Neutrophil (primary cell): Measurements from ENCODE around the gene CFAP61.

Source experiments
- H3K27ac ChIP-seq: fragments of 200-600 bp; sonication (generic); 2 replicates; pipeline ENCODE4 v1.5.1; 2016; ENCODE audit warnings: mild to moderate bottlenecking, moderate library complexity
- H3K27me3 ChIP-seq: fragments of 200-600 bp; sonication (generic); 2 replicates; pipeline ENCODE4 v1.6.0; 2016; ENCODE audit warnings: mild to moderate bottlenecking
- H3K36me3 ChIP-seq: fragments of 200-600 bp; sonication (generic); 2 replicates; pipeline ENCODE4 v1.5.1; 2017
- H3K4me1 ChIP-seq, 2 experiments: fragments of 200-600 bp in 1 of 2; sonication (generic) in 1 of 2; 1 replicate in 1 of 2; 2 replicates in 1 of 2; pipeline versions ENCODE4 v1.5.1 to v1.6.1; 2013 to 2016; ENCODE audit warnings: low read depth in 1 of 2, low read length in 1 of 2, mild to moderate bottlenecking in 1 of 2, moderate library complexity in 1 of 2; ENCODE audit not compliant: control insufficient read depth in 1 of 2, insufficient read depth in 1 of 2
- H3K4me3 ChIP-seq, 2 experiments: fragments of 200-600 bp in 1 of 2; sonication (generic) in 1 of 2; 1 replicate in 1 of 2; 2 replicates in 1 of 2; pipeline ENCODE4 v1.5.1; 2013 to 2016; ENCODE audit warnings: low read depth in 1 of 2, low read length in 1 of 2, mild to moderate bottlenecking in 1 of 2, moderate library complexity in 1 of 2
- H3K9me3 ChIP-seq: fragments of 200-600 bp; sonication (generic); 2 replicates; pipeline ENCODE4 v1.5.1; 2016
- CTCF ChIP-seq: fragments of 200-600 bp; sonication (generic); IDR thresholded peaks from 2 replicates; pipeline ENCODE4 v1.5.1; 2016; ENCODE audit warnings: antibody characterized with exemption

Gene CFAP61

GRCh38 chr20:20265210-20265609 lies 212.9 kb downstream of the CFAP61 start:
- Histone ChIP-seq H3K4me1 (peaks cover 35 to 44% of the 10 kb centered on the region in 2 experiments), H3K9me3 (no peaks in the 10 kb centered on the region), H3K36me3 (no peaks in the 10 kb centered on the region), H3K27ac (no peak overlapping the region), H3K27me3 (no peaks in the 10 kb centered on the region), H3K4me3 (no peak overlapping the region)
- TF ChIP-seq CTCF: no peak

DNA sequence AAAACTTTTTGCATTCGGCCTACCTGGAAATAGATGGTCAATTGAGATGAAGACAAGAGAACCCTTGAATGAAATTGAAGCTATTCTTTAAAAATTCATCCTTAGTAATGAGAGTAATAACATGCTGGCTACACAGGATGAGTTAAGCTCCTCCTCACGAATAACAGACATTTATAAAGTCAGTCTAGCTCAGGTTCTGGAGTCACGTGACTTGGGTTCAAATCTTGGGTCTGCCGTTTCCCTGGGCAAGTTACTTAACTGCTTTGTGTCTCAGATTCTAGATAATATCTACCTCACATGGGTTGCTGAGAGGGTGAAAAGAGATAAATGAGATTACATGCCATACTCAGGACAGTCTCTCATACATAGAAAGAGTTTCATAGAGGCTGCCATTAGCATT lies 214.2 kb downstream of the CFAP61 start:
- Histone ChIP-seq H3K4me1 (peaks cover 25 to 35% of the 10 kb centered on the region in 2 experiments), H3K36me3 (no peaks in the 10 kb centered on the region), H3K27ac (no peak overlapping the region), H3K27me3 (no peaks in the 10 kb centered on the region), H3K4me3 (no peak overlapping the region), H3K9me3 (no peaks in the 10 kb centered on the region)
- no peak for TF ChIP-seq CTCF

DNA sequence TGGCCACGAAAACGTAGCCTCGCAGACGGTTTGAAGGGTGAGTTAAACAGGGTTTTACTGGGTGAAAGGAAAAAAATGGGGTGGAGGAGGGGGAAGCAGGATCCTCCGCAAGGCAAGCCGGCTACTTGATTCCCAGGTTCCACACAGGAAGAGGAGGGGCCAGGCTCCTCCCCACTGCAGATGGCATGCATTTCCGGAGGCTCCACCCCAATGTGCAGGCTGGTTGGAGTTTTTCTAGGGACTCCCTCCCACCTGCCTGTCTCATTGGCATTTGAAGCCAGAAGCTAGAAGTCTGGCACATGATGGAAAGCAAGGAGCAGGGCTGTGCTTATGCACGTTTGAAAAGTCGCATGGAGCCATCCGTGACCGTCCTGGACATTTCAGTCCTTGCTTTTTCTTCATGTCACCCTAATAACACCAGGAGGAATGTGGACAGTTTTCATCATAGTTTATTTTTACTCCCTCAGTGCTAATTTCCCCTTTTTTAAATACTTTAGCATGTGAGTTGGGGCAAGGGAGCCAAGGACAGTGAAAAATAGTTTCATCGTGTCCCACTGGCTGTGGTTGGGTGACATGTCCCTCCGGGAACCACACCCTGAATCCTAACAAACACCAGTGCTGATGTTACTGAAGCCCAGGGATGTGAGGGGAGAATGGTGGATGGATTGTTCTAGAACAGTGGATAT lies 215.5 kb downstream of the CFAP61 start:
- Histone ChIP-seq H3K27me3 (no peaks in the 10 kb centered on the region), H3K4me1 (peaks cover 21 to 34% of the 10 kb centered on the region in 2 experiments)
- no peak for TF ChIP-seq CTCF

GRCh38 chr20:20271271-20271670 lies 218.9 kb downstream of the CFAP61 start:
- H3K36me3 ChIP-seq: no peaks in the 10 kb centered on the region
- H3K4me1 ChIP-seq: peaks cover 17 to 33% of the 10 kb centered on the region in 2 experiments
- no peak for TF ChIP-seq CTCF
- no peak overlapping the region for H3K27ac ChIP-seq
- H3K27me3 ChIP-seq: peaks cover 5% of the 10 kb centered on the region
- no peaks in the 10 kb centered on the region for H3K9me3 ChIP-seq
- H3K4me3 ChIP-seq: no peak overlapping the region

More for the DNA sequence above, 215.5 kb downstream of the CFAP61 start:
- Histone ChIP-seq H3K4me3 (no peak overlapping the region), H3K36me3 (no peaks in the 10 kb centered on the region), H3K27ac (no peak overlapping the region), H3K9me3 (no peaks in the 10 kb centered on the region)

DNA sequence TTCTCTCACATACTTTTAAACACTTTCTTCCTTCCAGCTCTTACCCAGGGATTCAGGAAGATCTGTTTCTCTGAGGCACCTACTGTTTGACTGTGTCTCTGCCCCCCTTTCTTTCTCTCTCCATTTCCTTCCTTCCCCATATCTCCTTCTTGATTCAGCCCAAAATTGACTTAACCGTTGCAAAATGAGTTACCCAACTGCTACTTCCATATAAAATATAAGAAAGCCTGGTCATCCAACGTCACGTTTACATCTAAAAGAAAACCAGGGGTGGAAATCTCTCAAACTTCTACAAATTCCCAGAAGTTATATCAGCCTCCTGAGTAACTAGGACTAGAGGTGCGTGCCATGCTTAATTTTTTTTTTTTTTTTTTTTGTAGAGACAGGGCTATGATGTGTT lies 220.4 kb downstream of the CFAP61 start:
- Histone ChIP-seq H3K9me3 (no peaks in the 10 kb centered on the region), H3K27me3 (peaks cover 19% of the 10 kb centered on the region), H3K36me3 (no peaks in the 10 kb centered on the region), H3K4me1 (peaks cover 17 to 29% of the 10 kb centered on the region in 2 experiments), H3K27ac (peak overlapping the region; percentile 7), H3K4me3 (no peak overlapping the region)
- no peak for TF ChIP-seq CTCF
